Loucy (cell line): ENCODE data around the gene INCA1.

Experiments
- CTCF ChIP-seq: fragments of 200-600 bp; sonication (generic); conservative IDR thresholded peaks from 2 replicates; pipeline ENCODE4 v1.5.1; 2014; ENCODE audit warnings: mild to moderate bottlenecking, antibody characterized with exemption, low read length
- EZH2phosphoT487 ChIP-seq: fragments of 200-600 bp; IDR thresholded peaks from 2 replicates; pipeline ENCODE4 v1.6.1; 2018; ENCODE audit warnings: antibody characterized with exemption, mild to moderate bottlenecking, moderate library complexity, borderline replicate concordance

- no peak for TF ChIP-seq EZH2phosphoT487
- no peak for TF ChIP-seq CTCF
These were observed 10.9 kb downstream of the INCA1 start for GRCh38 chr17:4986403-4986802.
